HG02763 (cell line): ENCODE data around the gene BOC.

Source experiments
- ATAC-seq: cut with Tn5 transposase; IDR thresholded peaks from one replicate; pipeline ENCODE4 v1.9.1; 2021; ENCODE audit warnings: mild to moderate bottlenecking, moderate library complexity; ENCODE audit not compliant: unreplicated experiment

The BOC gene

DNA sequence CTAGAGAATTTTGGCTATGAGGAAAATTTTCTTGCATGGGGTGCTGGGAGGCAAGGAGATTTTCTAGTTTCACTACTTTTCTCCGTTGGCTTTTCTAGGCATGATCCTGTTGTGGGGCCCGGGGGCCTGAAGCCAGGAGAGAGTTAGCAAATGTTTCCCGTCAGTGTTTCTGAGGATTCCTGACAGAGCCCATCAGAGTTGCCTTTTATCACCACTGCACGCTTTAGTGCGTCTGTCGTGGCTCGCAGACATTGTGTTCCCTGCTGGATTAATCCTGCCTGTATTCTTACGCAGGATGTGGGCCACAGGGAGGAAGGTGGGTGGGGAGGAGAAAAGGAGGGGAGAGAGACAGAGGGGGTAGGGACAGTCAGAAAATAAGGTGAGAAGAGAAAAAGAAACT lies 18.1 kb upstream of the BOC start:
- no peak for ATAC-seq

DNA sequence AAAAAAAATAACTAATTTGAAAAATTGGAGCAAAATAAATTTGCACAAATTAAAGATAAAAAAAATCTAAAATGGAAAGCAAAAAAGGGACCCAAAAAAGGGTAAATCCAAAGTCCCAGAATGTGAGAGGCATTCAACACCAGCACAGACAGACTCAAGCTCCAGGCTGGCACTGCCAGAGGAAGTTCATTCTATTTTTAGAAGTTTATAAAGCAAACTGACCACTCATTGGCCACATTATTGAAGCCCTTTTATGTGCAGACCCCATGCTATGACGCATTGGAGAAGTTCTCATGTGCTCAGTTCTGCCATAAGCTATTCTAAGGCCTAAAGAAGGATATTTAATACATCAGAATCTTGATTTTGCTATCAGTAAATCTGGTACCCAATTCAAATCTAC lies 17.6 kb upstream of the BOC start:
- no peak for ATAC-seq

DNA sequence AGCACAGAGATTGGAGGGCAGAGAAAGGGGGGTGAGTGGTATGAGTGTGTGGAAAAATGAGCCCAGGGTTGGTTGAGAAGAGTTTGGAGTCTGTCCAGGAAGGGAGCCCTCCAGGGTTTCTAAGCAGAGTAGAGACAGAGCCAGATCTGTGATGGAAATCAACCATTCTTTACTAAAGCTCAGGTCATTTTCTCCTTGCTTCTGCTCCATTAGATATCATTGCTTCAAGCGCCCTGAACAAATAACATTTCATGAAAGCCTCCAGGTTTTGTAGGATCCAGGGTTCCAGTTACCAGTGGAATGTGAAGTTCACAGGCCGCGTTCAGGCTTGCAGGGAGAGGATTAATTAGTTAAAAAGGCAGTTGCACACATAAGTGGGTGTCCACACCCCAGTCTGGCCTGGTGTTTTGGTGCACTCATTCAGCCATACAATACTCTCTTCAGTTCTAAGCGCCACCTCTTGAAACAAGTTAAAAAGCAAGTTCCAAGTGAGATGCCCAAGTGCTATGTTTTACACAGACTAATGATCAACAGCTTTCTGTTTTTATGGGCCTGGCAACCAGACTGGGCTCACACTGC lies 16.4 kb upstream of the BOC start:
- no peak for ATAC-seq

DNA sequence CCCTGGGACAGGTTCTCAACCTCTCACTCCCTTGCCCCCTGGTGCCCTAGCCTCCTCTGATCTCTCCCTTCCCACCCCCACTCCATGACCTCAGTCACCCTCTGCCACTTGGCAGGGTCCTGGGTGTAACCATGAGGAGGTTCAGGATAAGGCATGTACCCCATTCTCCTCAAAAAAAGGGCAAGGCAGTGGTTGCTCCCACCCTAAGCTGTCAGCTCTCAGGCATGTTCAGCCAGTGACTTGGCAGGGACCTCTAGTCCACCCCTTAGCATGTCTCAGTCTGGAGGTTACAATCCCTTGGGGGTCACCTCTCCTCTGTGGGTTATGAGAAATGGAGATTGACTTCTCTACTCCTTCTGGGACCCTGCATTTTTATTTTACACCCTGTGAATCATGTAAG lies 11.0 kb upstream of the BOC start:
- no peak for ATAC-seq

DNA sequence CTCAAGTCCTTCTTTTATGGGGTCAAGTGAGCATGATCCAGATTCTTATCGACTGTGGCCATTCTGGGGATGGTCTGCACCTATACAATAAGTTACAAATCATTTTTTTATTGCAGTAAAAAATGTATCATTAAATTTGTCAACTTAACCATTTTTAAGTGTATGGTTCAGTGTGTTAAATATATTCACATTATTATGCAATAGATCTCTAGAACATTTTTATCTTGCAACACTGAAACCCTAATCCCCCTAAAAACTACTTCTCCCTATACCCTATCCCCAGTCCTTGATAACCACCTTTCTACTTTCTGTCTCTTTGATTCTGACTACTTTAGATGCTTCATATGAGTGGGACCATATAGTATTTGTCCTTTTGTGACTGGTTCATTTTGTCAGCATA lies 10.4 kb upstream of the BOC start:
- ATAC-seq = no peak

DNA sequence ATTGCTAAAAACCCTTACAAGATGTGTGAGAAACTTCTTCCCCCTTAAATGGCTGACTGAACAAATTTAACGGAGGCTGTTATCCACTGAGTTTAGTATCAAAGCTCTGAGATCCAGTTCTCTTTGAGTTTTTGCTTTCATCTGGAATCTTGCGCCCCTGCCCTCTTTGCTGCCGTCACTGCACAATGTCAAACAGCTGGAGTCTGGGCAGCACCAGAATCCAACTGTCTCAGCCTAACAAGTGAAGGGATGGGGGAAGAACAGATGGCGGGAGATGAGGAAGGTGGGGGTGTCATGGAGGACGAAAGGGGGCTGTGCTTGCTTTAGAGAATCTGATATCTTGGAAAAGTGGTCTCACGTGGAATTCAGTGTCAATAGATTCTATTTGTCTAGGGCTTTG lies 7.0 kb upstream of the BOC start:
- no peak for ATAC-seq

DNA sequence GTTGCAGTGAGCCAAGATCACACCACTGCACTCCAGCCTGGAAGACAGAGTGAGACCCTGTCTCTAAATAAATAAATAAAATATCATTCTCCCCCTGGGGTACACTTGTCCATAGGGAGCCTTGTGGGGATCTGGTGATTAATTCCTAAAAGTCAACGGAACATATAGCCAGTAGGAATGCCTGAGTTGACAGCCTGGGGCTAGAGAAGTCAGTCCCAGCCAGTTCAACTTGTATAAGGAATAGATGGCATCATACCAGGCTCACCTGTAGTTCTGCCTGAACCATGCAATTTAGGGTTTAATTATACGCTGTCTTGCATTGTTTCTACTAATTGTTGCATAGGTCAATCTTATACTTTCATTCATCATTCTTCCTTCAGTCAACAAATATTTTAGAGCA lies 5.9 kb upstream of the BOC start:
- no peak for ATAC-seq

DNA sequence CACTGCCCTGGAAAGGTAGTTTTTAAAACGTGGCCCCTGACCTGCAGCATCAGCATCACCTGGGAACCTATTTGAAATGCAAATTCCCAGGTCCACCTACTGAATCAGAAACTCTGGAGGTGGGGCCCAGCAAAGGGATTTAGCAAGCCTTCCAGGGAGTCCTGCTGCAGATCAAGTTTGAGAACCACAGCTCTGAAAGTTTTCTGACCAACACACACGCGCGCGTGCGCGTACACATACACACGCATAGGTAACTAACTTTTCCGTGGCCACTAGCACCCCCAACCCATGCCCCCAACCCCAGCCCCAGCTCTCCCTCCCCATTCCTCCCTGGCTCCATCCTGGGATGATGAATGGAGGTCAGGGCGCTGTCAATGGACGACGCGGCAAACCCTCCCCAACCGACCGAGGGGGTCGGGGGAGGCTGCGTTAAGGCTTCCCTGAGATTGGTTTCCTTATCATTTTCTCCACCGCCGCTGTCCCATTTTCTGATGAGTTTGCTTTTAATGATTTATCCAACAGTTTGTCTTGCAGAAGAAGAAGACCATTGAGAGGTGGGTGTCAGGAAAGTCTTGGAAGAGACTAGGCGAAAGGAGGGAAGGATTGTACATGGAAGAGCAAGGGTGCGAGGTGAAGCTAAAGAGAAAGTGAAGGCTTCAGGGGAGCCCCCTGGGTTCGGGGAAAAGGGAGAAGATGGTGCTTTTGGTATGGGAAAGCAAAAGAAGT lies 590 bp upstream of the BOC start:
- ATAC-seq = no peak

DNA sequence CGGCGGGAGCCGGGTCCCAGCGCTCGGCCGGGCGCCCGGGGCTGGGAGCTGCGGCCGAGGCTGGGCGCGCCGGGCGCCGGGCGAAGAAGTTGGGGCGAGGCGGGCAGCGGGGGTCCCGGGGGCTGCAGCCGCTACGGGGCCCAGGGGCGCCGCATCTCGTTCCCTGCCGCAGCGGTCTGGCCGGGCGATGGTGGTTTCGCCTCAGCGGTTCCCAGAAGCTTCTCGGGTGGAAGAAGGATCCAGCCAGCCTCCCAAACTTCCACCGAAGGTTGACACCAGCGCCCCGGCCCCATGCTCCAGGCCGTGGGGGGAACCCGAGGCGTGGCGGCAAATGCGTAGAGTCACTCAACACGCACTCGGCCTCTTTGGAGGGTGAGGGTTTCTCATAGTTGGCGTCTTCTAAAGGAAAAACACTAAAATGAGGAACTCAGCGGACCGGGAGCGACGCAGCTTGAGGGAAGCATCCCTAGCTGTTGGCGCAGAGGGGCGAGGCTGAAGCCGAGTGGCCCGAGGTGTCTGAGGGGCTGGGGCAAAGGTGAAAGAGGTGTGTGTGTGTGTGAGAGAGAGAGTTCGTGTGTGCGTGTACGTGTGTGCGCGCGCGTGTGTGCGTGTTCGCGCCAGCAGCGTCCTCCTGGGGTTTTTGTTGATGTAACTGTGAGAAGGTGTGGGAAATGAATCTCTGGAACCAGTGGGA lies 940 bp downstream of the BOC start:
- ATAC-seq = no peak

DNA sequence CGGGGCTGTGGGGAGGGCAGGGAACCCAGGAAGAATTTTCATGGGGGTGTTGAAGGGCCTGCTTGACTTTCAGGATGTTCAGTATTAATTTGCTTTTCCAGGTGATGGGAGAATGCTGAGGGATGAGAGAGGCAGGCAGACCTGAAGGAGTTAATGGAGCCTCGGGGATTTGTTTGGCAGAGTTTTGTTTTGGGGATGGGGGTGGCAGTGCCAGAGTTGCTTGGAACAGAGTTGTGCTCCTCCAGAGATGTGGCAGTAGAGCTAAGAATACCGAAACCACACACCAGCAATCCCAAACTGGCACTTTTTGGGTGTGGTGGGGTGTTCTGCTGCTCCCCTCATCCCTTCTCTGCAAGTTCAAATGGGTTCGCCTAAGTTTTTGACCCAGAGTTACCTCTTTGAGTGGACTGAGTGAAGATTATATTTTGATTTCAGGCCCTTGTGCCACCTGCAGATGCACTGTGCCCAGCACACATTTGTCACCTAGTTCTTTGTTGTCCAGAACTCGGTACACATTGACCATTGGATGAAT lies 1.6 kb downstream of the BOC start:
- no peak for ATAC-seq

DNA sequence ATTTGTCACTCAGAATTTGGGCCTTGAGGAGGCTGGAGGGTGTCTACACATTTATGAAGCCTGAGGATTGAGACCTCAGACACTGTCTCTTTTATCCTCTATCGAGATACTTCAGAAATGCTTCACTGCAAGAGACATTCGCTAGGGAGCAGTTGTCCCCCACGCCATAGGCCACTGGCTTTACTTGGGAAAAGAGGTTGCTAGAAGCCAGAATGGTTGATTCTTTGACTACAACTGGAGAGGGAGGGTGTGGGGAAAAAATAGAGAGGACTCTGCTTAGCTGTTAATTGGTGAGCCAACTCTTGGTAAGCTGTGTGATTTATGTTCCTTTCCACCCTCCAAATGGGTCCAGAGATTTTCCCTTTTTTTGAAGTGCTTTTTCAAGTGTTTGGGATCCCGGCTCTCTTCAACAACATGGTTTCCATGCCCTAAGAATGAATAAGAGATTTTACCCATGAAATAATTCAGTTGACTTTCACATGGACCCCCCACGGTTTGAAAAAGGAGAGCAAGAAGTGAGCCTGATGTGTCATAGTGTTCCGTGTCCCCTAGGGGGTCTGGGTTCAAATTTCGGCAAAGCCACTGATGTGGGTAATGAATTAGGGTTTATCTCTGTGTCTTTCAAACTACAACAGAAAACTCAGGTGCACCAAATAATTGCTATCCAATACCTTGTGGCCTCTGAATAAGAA lies 2.7 kb downstream of the BOC start:
- ATAC-seq = no peak

DNA sequence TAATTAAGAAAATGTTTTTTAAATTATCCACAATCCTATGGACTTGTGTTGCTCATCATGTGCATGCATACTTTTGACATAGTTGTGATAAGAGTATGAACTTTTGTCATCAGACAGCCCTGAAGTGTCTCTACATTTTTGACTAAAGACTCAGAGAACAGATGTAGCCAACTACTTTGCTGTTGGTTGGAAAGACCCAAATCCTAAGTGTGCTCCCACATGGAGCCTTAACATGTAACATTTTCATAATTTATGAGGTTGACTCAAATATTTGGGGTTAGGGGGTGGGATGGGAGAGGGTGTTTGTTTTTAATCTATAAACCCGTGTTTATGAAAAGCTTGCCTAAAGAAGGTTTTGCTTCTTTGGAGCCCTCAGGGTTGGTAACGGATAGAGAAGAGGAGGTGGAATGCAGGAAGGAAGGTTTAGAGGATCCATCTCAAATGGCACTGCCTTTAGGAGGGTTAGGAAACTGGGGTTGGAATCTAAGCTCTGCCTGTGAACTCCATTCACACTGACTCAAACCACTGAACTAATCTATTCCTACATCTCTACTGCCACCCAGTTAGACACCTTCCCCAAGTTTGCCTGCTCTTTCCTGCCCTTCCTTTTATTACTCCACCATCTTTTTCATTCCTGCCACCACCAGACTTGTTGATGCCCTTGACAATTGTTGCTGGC lies 3.7 kb downstream of the BOC start:
- no peak for ATAC-seq

DNA sequence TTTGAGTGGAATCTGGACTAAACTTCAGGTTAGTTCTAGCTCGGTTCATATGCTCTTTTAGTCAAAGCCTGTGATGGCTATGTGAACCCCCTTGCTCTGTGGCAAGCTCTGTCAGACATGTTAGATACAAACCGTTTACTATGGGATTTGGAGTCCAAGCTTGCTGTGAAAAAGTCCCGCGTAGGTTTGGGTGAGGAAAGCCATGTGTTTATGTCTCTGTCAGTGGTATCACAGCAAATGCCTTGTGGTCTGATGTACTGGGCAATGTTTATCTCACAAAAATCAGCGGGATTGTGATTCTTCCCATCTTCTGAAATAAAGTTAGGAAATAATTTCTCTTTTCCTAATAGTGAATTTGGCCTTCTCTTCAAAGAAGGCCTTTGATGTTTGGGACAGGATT lies 5.0 kb downstream of the BOC start:
- ATAC-seq = no peak

DNA sequence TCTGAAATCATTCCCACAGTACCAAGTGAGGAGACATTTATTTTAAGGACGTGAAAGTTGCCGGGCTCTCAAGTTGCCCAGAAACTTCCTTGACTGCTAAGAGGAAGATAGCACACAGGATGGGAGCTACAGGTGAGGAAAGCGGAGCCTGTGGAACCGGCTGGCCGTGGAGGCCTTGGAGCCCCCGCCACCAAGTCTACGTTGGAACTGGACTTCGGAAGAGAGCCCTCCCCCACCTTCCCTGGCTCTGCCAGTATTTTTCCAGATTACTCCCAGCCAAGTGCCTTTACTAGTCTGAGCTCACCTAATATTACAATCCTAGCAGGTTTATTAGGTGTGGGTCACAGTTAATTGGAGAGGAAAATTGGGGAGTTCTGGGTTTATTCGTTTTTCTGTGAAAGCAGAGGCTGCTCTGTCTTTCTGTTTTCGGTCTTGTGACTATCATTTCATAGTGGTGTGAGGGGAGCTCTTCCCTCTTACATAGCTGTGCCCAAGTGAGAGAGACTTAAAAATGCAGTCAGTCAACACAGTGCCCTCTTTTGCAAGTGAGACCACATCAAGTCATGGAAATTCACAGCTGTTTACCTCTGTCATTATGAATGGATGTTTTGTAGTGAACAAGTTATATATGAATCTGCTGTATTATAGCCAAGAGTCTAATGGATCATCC lies 6.8 kb downstream of the BOC start:
- no peak for ATAC-seq

DNA sequence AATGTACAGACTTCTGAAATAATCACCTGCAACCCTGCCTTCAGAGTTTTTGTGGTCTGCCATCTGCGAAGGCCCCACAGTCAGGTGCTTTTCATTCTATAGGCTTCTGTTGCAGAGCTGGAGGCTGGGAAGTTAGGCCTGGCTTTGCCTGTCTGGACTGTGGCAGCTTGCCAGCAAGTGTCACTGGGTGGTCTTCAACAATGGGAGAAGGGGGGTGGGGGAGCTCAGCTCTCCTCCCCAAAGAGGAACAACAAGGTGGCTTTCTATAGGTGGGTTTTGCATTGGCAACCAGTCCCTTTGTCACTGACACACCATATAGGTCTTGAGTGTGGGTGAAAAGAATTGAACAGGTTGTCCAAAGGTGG lies 7.3 kb downstream of the BOC start:
- no peak for ATAC-seq

DNA sequence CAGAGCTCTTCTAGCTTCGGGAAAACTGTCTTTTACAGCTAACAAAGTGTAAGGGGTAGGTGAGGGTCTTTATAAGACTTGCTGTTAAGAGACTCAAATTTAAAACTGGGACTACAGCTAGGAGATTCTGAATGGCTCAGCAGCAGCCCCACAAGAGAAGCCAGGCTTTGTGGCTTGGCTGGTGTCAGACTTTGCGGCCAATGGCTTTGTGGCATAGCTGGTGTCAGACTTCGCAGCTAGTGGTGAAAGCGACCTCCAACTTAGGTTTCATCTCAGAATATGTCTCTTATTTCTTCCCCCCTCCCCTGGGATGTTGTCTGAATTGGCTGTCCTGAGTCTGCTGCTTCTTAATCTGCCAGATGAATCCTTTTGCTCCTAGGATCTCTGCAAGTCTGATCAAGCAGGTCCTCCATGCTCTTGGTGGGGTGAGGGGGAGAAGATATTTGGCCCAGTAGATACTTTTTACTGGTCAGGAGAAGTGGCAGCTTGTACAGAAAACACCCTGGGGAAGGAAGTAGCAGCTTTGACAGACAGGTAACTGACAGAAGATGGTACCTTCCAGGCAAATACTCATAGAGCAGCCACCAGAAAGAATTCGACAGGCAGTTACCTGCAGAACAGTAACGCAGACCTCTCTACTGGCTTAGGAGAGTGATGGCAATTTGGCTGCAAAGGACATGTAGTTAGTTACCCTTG lies 8.4 kb downstream of the BOC start:
- no peak for ATAC-seq

DNA sequence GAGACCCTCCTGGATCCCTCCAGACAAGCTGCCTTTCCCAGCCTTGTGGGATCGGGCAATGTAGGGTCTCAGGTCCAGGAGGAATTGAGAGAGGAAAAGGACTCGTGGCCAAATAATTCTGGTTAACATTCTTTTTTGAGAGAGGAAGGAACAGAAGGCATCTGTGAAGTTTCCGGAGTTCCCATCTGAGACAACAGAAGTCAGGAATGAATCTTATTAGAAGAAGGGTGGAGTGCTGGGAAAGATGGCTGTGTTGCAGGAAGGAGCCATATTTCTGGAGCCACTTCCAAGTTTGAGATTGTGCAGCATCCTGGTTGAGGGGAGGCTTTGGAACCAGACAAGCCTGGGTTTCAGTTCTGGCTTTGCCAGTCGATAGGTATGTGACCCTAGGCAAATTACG lies 9.4 kb downstream of the BOC start:
- ATAC-seq = no peak

DNA sequence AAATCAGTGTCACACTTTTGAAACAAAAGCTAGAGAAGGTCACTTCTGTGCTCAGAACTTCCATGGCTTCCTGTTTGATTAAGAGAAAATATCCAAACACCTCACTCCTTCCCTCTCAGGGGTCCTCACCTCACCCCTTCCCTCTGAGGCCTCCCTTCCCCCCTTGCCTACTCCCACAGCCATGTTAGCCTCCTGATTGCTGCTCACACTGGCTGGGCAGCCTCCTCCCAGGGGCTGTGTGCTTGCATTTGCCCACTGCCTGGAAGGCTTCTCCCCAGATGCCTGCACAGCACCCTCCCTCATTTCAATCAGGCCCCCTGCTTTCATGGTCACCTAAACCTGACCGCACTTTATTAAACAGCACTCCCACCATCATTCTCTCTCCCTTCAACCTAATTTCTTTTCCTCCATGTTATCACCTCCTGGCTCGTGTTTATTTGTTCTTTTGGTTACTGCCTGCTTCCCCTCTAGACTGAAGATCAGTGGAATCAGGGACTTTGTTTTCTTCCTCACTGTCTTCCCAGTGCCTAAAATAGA lies 10.4 kb downstream of the BOC start:
- ATAC-seq = no peak

DNA sequence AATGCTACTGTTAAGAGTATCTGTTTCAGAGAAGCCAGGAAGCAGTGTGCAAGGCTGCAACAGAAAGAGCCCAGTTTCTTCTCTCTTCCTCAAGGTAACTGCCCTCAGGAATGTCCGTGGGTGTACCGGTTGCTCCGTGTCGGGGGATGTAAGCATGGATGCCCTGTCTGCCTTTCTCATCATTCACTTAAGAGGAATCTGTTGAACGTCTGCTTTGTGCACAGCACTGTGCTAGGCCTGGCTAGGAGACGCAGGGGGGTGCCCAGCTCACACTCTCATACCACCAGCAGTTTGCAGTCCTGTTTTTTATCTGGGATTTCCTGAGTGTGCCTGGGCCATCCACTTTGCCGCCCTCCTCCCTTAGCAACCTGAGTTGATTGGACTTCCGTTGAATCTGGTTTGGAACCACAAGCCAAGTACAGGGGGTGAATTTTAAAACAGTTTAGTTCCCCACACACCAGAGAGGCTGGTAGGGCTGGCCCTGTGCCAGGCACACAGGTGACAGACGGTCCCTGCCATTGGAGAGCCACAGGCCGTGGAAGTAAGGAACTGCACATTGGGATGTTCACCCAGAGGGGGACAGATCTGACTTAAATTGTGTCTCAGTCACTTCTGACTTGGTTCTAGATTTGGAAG lies 11.2 kb downstream of the BOC start:
- no peak for ATAC-seq
